BJ (cell line): ENCODE measurements around the gene C16orf78. TPM values are rescaled to one million over a fixed set of nuclear protein-coding genes. Genes with fewer than 3 reads are reported as not detected.

Experiments used
- CTCF ChIA-PET: fragments of 350-600 bp; formaldehyde crosslinking; extraction: SDS; loops from one replicate; lab custom pipeline; 2021; ENCODE audit warnings: antibody characterized with exemption, inconsistent platforms; lab: Yijun Ruan, JAX
- POLR2A ChIA-PET: fragments of 300-600 bp; sonication (Branson Sonifier 250); formaldehyde crosslinking; extraction: SDS; loops from one replicate; lab custom pipeline; 2021; ENCODE audit warnings: antibody characterized with exemption; lab: Charles Lee
- DNase-seq: peaks from one replicate; pipeline ENCODE4 v3.0.0-alpha.2; 2011; ENCODE audit warnings: low read depth
- H3K27me3 ChIP-seq: 2 replicates; pipeline ENCODE4 v1.6.0; 2011; ENCODE audit warnings: low read length; ENCODE audit not compliant: control insufficient read depth, insufficient read depth
- H3K36me3 ChIP-seq: 2 replicates; pipeline ENCODE4 v1.5.1; 2011; ENCODE audit warnings: low read length; ENCODE audit not compliant: control insufficient read depth, insufficient read depth
- H3K4me3 ChIP-seq: 2 replicates; pipeline ENCODE4 v1.5.1; 2011; ENCODE audit warnings: low read depth, mild to moderate bottlenecking, control low read depth, low read length
- CTCF ChIP-seq: IDR thresholded peaks from 2 replicates; pipeline ENCODE4 v1.5.1; 2011; ENCODE audit warnings: low read depth, mild to moderate bottlenecking, control low read depth, inconsistent platforms, low read length, moderate library complexity; ENCODE audit not compliant: insufficient read depth
- polyA plus RNA-seq: library from polyadenylated mRNA; depleted of rRNA; stranded (reverse); fragments of >200 nt; gene quantifications from 2 replicates; pipeline ENCODE4 v1.2.3, GENCODE V29; 2011

Gene C16orf78
- polyA plus RNA-seq, 1 experiment = not detected

DNA sequence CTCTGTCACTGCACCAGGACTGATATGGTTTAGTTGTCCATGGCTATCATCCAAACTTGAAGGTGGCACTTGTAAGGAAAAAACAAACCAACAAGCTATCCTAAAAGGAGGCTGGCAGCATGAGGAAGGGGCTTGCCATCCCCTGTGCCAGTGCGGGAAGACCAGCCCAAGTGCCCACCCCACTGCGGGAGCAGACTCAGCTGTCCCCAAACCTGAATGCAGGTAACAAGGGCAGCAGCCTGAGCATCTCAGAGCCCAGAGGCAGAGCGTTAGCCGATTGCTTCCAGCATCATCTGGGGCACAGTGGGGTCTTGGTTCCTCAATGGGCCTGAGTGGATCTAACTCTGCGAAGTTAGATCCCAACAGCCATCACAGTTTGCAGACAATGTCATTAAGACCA, 29.2 kb upstream of the C16orf78 start:
- Histone ChIP-seq H3K36me3 (no peaks in the 10 kb centered on the region), H3K4me3 (no peak overlapping the region), H3K27me3 (no peaks in the 10 kb centered on the region)
- TF ChIP-seq CTCF = no peak
- CTCF ChIA-PET = interaction anchor here (1.1 kb wide), 1 partner anchor 482 kb away, joined by 5 read pairs; no protein-coding TSS in a partner anchor
- POLR2A ChIA-PET = no interaction called here
- DNase-seq = no peak

DNA sequence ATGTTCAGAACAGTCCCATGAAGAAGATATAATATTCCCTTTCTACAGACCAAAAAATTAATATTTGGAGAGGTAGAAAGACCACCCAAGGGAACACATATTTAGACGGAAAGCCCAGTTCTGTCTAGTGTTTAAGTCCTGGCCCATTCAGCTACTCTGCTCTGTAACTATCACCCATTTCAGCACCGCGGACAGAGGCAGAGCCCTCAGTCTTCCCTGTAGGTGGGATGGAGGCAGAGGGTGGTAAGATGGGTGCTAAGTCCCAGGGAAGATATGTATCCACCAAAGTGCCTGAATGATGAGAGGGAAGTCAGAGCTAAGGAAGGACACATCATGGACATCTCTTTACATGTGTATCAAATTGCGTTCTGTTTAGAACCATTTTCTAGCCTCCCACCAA, 27.8 kb upstream of the C16orf78 start:
- DNase-seq = no peak
- ChIA-PET POLR2A (no interaction called here), CTCF (interaction anchor here (1.1 kb wide), 1 partner anchor 484 kb away, joined by 5 read pairs; no protein-coding TSS in a partner anchor)
- Histone ChIP-seq H3K36me3 (no peaks in the 10 kb centered on the region), H3K27me3 (no peaks in the 10 kb centered on the region), H3K4me3 (no peak overlapping the region)
- no peak for TF ChIP-seq CTCF

DNA sequence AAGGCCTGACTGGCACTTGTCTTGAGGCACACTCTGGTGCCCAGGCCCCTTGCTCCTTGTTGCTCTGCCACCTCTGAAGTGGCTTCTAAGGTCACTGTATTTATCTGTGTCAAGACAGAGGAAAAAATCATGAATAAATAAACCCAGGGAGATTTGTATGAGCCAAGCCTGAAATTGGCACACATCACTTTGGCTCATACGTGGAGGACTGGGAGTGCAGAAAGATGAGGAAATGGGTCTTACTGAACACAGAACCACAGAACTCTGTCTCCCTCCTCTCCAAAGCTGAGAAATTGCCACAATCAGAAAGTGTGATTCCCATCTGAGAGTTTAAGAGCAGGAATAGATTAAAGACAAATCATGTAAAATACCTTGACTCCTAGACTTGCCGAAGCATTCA, 27.1 kb upstream of the C16orf78 start:
- CTCF ChIA-PET = interaction anchor here (0.6 to 1.5 kb wide), 3 partner anchors 10 to 485 kb away, joined by 3 read pairs; no protein-coding TSS in a partner anchor
- POLR2A ChIA-PET = no interaction called here
- no peak for TF ChIP-seq CTCF

DNA sequence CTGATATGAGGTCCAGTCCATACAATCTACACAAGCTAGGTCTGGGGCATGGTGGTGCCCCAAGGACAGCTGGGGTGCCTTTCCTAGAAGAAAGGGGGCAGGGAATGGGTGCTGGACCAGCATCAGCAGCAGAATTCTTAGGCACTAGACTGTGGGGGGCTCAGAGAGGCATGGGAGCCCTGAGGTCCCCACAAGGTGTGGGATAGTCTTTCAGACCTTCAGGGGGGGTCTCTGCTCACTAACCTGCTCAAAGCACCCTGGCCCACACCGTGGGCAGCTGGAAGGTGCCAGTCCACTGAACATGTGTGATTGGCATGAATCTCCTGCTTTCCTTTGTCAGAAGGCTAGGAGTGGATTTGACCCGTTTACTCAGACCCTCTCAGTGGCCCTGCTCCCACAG, 26.1 kb upstream of the C16orf78 start:
- CTCF ChIA-PET = interaction anchor here (1.2 to 6.7 kb wide), 3 partner anchors 9 to 661 kb away, joined by 3 to 74 read pairs (median 3); no protein-coding TSS in a partner anchor

More for the DNA sequence above, 27.1 kb upstream of the C16orf78 start:
- no peaks in the 10 kb centered on the region for H3K36me3 ChIP-seq
- H3K27me3 ChIP-seq = no peaks in the 10 kb centered on the region
- no peak overlapping the region for H3K4me3 ChIP-seq
- no peak for DNase-seq

More for the DNA sequence above, 26.1 kb upstream of the C16orf78 start:
- POLR2A ChIA-PET = no interaction called here
- no peak for DNase-seq
- Histone ChIP-seq H3K27me3 (no peaks in the 10 kb centered on the region), H3K36me3 (no peaks in the 10 kb centered on the region), H3K4me3 (no peak overlapping the region)
- TF ChIP-seq CTCF = no peak
